ENCODE results near the gene TRPC4AP. TPM values are rescaled to one million over a fixed set of nuclear protein-coding genes. Genes with fewer than 3 reads are reported as not detected.

TRPC4AP gene
- total RNA-seq, 1 donor from 2014 or later, result 118 TPM

- H3K9me3 Mint-ChIP-seq (ENCODE audit: low read depth), result peaks cover 10% of the 10 kb centered on the region
- no peak for TF ChIP-seq CTCF (IDR thresholded peaks at IDR 0.05)
- H3K4me3 Mint-ChIP-seq (ENCODE audit: unreplicated experiment), result no peak overlapping the region
- no peak for DNase-seq (ENCODE audit: low spot score)
- no peaks in the 10 kb centered on the region for H3K27me3 Mint-ChIP-seq (ENCODE audit: low read depth)
- peak overlapping the region; percentile 29 for H3K27ac Mint-ChIP-seq (ENCODE audit: unreplicated experiment)
- peaks cover 52% of the 10 kb centered on the region for H3K4me1 Mint-ChIP-seq (ENCODE audit: low read depth)
- H3K36me3 Mint-ChIP-seq (ENCODE audit: low read depth), result peaks cover 42% of the 10 kb centered on the region
These were observed 27.4 kb downstream of the TRPC4AP start for GRCh38 chr20:35065181-35065580.

- H3K27me3 Mint-ChIP-seq (ENCODE audit: low read depth), result no peaks in the 10 kb centered on the region
- DNase-seq (ENCODE audit: low spot score), result no peak
- H3K9me3 Mint-ChIP-seq (ENCODE audit: low read depth), result peaks cover 20% of the 10 kb centered on the region
- peaks cover 55% of the 10 kb centered on the region for H3K4me1 Mint-ChIP-seq (ENCODE audit: low read depth)
- H3K36me3 Mint-ChIP-seq (ENCODE audit: low read depth), result peaks cover 52% of the 10 kb centered on the region
- no peak overlapping the region for H3K27ac Mint-ChIP-seq (ENCODE audit: unreplicated experiment)
- TF ChIP-seq CTCF (IDR thresholded peaks at IDR 0.05), result no peak
- H3K4me3 Mint-ChIP-seq (ENCODE audit: unreplicated experiment), result no peak overlapping the region
These were observed 29.4 kb downstream of the TRPC4AP start for GRCh38 chr20:35063168-35063567.

- no peak for DNase-seq (ENCODE audit: low spot score)
- no peaks in the 10 kb centered on the region for H3K27me3 Mint-ChIP-seq (ENCODE audit: low read depth)
- TF ChIP-seq CTCF (IDR thresholded peaks at IDR 0.05), result no peak
- H3K27ac Mint-ChIP-seq (ENCODE audit: unreplicated experiment), result peak overlapping the region; percentile 43
- no peak overlapping the region for H3K4me3 Mint-ChIP-seq (ENCODE audit: unreplicated experiment)
- peaks cover 45% of the 10 kb centered on the region for H3K36me3 Mint-ChIP-seq (ENCODE audit: low read depth)
- H3K9me3 Mint-ChIP-seq (ENCODE audit: low read depth), result peaks cover 20% of the 10 kb centered on the region
- peaks cover 61% of the 10 kb centered on the region for H3K4me1 Mint-ChIP-seq (ENCODE audit: low read depth)
These were observed 30.1 kb downstream of the TRPC4AP start for GRCh38 chr20:35062478-35062877.

- DNase-seq (ENCODE audit: low spot score), result no peak
- Mint-ChIP-seq H3K4me3 (ENCODE audit: unreplicated experiment) (no peak overlapping the region), H3K4me1 (ENCODE audit: low read depth) (peaks cover 60% of the 10 kb centered on the region), H3K27ac (ENCODE audit: unreplicated experiment) (no peak overlapping the region), H3K9me3 (ENCODE audit: low read depth) (peaks cover 20% of the 10 kb centered on the region), H3K27me3 (ENCODE audit: low read depth) (no peaks in the 10 kb centered on the region), H3K36me3 (ENCODE audit: low read depth) (peaks cover 45% of the 10 kb centered on the region)
- no peak for TF ChIP-seq CTCF (IDR thresholded peaks at IDR 0.05)
These were observed 32.4 kb downstream of the TRPC4AP start for GRCh38 chr20:35060168-35060567.

- H3K9me3 Mint-ChIP-seq (ENCODE audit: low read depth), result peaks cover 20% of the 10 kb centered on the region
- TF ChIP-seq CTCF (IDR thresholded peaks at IDR 0.05), result no peak
- no peak overlapping the region for H3K4me3 Mint-ChIP-seq (ENCODE audit: unreplicated experiment)
- peaks cover 61% of the 10 kb centered on the region for H3K4me1 Mint-ChIP-seq (ENCODE audit: low read depth)
- H3K36me3 Mint-ChIP-seq (ENCODE audit: low read depth), result peaks cover 46% of the 10 kb centered on the region
- H3K27me3 Mint-ChIP-seq (ENCODE audit: low read depth), result no peaks in the 10 kb centered on the region
- no peak overlapping the region for H3K27ac Mint-ChIP-seq (ENCODE audit: unreplicated experiment)
- no peak for DNase-seq (ENCODE audit: low spot score)
These were observed 33.0 kb downstream of the TRPC4AP start for GRCh38 chr20:35059612-35060011.
